Measurements from ENCODE around the gene NRL.
"Not testable (repeated sequence)": the region's sequence is repeated elsewhere in the genome, so short reads cannot be mapped to it uniquely, and the experiment has no call there.

NRL gene

DNA sequence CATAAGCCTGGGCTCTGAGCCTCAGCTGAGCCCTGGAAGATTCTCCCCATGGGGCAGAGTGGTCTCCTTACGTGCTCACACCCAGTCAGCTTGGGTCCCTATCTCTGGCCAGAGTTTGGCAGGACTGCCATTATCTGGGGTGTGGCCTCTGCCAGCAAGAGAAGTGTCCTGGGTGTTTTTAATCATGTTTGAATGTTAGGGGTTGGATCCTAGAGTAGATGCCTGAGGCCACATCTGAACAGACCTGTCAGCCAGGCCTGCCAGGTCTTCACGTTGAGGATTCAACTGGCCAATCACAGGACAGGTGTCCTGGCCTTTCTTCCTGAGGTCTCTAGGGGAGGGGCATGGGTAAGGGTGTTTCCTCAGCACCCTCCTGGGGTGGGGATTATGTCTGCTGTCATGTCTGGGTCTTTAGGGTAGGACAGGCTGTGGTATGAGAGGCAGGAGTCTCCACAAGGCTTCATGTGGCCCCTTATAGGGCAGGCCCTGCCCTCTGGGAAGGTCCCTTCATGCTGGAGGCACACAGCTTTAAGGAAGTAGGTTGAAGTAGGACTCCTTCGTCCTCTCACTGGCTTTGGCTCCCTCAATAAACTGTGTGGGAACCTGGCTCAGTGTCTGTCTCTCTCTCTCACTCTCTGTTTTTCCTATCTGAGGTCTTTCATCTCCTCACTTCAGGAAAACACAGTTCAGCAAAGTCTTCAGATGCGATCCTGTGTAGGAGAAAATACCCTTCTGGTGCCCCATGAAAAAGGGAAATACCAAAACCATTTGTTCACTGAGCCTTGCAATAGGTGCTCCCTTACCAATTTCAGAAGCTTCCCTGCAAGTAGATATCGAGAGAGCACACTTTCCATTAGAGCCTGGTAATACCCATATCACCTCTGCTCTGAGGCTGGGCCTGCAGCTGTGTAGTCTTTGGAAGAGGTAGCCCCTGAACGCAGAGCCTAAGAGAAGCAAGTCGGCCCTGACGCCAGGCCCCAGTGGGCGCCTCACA, 9.0 kb upstream of the NRL start:
- no peak for DNase-seq

DNA sequence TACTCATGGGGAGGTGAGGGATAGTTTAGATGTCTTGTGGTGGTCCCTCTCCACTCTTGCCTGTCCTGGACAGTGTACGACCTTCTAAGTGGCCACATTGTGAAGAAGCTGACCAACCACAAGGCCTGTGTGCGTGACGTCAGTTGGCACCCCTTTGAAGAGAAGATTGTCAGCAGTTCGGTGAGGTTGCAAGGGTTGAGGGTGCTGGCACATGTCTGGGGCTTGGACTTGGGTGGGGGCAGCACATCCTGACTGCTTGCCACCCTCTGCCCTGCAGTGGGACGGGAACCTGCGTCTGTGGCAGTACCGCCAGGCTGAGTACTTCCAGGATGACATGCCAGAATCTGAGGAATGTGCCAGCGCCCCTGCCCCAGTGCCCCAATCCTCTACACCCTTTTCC, 8.1 kb upstream of the NRL start:
- no peak for DNase-seq

- no peak for DNase-seq
Measured at GRCh38 chr14:24122416-24122815, 7.7 kb upstream of the NRL start.

GRCh38 chr14:24121210-24121609, 6.5 kb upstream of the NRL start:
- DNase-seq: no peak

DNA sequence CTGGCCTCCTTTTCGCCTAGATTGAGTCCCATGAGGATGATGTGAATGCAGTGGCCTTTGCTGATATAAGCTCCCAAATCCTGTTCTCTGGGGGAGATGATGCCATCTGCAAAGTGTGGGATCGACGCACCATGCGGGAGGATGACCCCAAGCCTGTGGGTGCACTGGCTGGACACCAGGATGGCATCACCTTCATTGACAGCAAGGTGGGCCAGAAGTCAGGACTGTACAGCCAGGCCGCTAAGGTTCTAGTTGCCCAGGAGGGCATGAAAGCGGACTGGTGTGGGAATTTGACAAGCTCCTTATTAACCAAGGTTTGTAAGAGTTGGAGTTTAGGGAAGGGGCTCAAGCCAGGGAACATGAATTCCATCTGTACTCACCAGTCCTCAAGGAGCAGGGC, 4.9 kb upstream of the NRL start:
- no peak for DNase-seq

DNA sequence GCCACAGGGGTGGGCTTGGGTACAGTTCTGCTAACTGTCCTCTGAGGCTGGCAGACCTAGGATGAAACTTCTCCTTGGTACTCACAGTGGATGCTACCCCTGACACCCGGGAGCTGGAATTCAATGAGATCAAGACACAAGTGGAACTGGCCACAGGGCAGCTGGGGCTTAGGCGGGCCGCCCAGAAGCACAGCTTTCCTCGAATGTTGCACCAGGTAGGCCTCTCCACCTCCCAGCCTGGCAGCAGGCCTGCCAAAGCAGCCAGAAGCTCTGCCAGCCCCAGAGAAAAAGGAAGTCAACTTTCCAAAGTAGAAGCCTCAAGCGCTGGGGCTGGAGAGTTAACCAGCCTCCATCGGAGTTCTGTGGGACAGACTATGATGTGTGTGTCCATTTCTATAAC, 2.4 kb upstream of the NRL start:
- DNase-seq: no peak

- no peak for DNase-seq
Measured at GRCh38 chr14:24116128-24116814, 1.5 kb upstream of the NRL start.

DNA sequence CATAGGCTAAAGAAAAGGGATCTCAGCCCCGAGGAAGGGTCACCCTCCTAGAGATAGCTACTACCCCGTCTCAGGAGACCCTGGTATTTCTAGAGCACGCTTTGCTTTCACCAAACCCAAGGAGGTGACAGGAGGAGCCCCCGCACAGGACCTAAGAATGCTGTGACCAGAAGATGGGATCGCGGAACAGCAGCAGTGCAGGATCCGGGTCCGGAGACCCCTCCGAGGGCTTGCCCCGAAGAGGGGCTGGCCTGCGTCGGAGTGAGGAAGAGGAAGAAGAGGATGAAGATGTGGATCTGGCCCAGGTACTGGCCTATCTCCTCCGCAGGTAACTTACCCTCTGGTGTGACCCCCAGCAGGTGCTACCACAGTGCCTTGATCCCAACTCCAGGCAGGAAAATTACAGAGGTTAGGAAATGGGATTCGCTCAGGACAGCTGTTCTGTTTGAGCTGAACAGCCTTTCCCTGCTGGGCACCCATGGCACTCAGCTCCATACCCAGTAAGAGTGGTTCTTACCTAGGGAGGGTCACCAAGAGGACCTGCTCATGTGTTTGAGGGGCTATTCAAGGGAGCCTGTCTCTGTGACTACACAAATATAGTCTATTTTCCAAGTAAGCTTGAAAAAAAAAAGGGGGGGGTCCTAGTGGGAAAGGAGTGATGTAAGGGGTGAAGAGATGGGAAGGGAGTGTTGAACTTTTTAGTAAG, 826 bp upstream of the NRL start:
- no peak for DNase-seq

DNA sequence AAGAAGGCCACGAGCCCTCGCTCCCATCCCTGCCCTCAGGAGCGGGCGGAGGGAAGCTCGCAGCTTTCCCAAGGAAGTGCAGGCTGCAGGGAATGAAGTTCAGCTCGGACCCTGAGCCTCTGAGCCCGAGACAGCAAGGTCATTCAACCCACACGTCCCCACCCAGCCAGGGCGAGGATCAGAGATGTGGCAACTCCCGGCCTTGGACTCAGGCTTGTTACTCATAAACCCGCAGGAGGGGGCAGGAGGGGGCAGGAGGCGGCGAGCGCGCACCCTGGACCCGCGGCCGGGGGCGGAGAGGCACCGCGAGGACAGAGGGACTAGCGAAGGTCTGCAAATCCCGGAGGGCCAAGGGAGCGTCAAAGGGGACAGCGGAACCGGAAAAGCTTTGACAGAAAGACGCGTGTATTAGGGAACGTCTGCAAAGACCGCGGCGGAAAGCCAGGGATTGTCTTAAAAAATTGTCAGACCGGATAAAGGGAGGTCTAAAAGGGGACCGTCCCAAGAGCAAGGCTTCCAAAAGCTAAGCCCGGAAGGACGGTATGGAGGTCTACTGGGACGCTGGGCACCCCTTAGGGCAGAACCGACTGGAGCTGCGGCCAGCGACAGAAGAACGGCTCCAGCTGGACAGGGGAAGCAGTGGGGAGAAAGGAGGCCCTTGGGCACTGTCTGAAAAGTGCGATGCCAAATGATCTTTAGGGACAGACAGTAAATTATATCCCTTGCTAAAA, 783 bp downstream of the NRL start:
- DNase-seq: peak; percentile 81

GRCh38 chr14:24113379-24113800, 1.4 kb downstream of the NRL start:
- no peak for DNase-seq

DNA sequence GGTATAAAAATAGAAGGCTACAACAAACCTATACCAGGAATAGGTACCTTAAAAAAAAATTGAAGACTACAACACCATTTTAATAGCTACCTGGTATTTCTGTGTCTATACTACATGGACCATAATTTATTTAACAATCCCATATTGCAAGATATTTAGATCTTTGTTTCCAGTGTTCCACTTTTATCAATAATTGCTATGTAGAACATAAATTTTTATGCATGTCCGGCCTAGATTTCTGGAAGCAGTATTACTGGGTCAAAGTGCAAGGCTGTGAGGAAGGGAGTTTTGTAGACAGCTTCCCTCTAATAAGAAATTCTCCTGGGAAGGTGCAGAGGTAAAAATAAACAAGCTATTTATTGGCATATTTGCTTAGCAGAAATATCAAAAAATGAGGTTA, 4.2 kb downstream of the NRL start:
- DNase-seq: no peak

DNA sequence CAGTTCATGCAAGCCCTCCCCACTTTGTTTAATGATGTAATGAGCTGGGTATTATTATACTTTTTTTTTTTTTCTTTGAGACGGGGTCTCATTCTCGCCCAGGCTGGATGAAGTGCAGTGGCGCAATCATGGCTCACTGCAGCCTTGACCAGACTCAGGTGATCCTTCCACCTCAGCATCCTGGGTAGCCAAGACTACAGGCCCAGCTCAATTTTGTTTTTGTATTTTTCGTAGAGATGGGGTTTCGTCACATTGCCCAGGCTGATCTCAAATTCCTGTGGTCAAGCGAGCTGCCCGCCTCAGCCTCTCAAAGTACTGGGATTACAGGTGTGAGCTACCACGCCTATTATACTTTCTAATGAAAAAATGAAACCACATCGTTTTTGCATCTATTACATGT, 4.7 kb downstream of the NRL start:
- no peak for DNase-seq

- no peak for DNase-seq
Measured at GRCh38 chr14:24108336-24108874, 6.3 kb downstream of the NRL start.

DNA sequence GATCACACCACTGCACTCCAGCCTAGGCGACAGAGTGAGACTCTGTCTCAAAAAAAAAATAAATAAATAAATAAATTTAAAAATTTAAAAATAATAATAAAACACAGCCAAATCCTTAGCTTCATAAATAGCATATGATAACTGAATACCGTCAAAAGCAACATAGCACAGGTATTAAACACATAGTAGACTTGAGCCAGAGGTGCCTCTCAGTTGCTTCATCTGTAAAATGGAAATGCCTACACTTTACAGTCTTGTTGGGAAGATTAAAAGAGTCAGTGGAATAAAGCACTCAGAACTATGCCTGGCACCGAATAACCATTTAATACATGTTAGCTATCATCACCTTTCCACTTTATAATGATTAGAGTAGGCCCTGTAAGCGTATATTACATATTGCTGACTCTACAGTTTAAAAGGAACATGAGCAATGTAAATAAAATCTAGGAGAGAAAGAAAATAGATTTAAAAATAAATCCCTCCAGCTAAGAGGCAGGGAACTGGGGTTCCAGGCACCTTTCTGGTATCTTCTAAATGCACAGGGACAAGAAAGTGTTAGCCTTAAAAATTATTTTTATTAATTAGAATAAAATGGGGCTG, 8.0 kb downstream of the NRL start:
- DNase-seq: no peak

DNA sequence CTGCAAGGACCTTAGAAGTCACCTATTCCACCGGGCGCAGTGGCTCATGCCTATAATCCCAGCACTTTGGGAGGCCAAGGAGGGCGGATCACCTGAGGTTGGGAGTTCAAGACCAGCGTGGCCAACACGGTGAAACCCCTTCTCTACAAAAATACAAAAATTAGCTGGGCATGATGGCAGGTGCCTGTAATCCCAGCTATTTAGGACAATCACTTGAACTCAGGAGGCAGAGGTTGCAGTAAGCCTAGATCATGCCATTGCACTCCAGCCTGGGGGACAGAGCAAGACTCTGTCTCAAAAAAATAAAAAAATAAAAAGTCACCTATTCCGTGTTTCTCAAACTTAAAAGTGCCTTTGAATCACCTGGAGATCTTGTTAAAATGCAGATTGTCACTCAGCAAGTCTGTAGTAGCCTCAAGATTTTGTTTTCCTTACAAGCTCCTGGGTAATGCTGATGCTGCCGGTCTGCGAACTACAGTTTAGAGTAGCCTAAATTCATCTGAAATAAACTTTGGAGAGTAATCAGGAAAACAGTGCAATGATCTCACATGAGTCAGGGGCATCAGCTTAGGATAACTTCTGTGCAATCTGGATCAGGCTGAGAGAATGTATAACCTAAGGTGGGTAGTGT, 9.0 kb downstream of the NRL start:
- DNase-seq: not testable (repeated sequence)

DNA sequence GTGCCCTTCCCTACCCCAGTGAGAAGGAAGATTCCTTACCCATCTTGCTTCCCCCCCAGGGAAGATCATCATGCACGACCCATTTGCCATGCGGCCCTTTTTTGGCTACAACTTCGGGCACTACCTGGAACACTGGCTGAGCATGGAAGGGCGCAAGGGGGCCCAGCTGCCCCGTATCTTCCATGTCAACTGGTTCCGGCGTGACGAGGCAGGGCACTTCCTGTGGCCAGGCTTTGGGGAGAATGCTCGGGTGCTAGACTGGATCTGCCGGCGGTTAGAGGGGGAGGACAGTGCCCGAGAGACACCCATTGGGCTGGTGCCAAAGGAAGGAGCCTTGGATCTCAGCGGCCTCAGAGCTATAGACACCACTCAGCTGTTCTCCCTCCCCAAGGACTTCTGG, 11.3 kb downstream of the NRL start:
- DNase-seq: no peak

- DNase-seq: no peak
Measured at GRCh38 chr14:24102357-24103048, 12.2 kb downstream of the NRL start.

- DNase-seq: no peak
Measured at GRCh38 chr14:24100982-24101494, 13.7 kb downstream of the NRL start.

DNA sequence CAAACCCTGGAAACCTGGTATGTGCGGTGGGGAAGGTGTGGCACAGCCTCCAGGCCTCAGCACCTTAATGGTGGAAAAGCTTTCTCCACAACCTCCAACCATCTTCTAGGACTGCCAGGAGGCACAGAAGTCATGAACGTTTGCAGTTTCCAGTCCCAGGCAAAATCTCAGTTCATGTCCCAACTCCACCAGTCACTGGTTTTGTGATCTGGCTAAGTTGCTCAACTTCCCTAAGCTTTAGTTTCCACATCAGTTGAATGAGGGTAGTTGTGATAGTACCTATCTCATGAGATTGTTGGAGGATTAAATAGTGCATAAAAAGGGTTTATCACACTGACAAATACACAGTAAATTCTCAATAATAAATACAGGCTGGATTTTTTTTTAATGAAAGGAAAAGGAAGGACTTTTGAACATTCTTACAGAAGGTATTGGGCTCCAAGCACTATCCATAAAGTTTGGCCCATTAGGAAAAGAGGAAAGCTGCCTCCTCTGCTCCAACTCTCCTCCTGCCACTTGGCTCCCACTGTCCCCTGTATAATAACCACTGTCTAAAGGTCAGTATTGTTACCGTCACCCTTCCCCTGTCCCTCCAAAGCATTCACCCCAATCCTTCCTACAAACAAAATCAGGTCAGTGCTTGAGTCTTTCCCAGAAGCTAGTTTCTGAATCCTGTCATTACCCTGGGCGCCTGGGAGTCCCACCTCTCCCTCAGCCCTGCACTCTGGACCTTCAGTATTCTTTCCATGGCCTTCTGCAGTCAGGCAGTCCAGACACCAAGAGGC, 14.4 kb downstream of the NRL start:
- DNase-seq: no peak

Measured in NCI-H1694 treated with DMSO at 0.1 percent for 48 hours (cell line).